Astrocyte (in vitro differentiated cells and primary cell): Measurements from ENCODE around the gene SNX3.
"Not testable (repeated sequence)": the region's sequence is repeated elsewhere in the genome, so short reads cannot be mapped to it uniquely, and the experiment has no call there.

ENCODE experiments used
- CTCF ChIP-seq: IDR thresholded peaks from 2 replicates; pipeline ENCODE4 v1.5.1; 2011; ENCODE audit warnings: low read depth, mild to moderate bottlenecking, inconsistent platforms, low read length, moderate library complexity; ENCODE audit not compliant: insufficient read depth
- EZH2 ChIP-seq: IDR thresholded peaks from 2 replicates; pipeline ENCODE4 v1.6.1; 2012; ENCODE audit warnings: mild to moderate bottlenecking, low read length, inconsistent platforms; ENCODE audit not compliant: insufficient read depth

- TF ChIP-seq CTCF, EZH2: not testable (repeated sequence)
Observed at GRCh38 chr6:108269955-108270354, 9.1 kb upstream of the SNX3 start.
